GM12878 (cell line): ENCODE data around the gene SYNPR. TPM values are rescaled to one million over a fixed set of nuclear protein-coding genes. Genes with fewer than 3 reads are reported as not detected.

ENCODE experiments used
- ATAC-seq: fragments of 200-7000 bp; cut with Tn5 transposase; 3 replicates; pipeline ENCODE4 v1.9.1; 2020; ENCODE audit warnings: mild to moderate bottlenecking, moderate library complexity
- BruUV-seq: library from RNA; stranded (reverse); fragments of 400-500 nt; replicated peaks from 2 replicates; lab custom pipeline; 2021; lab: Mats Ljungman, UMichigan
- CTCF ChIA-PET: fragments of 300-600 bp; sonication (Branson Sonifier 250); formaldehyde crosslinking; extraction: SDS; loops from one replicate; lab custom pipeline; 2021; ENCODE audit warnings: inconsistent platforms; lab: Yijun Ruan, JAX
- POLR2A ChIA-PET: fragments of 350-600 bp; formaldehyde crosslinking; extraction: SDS; loops from one replicate; lab custom pipeline; 2021; ENCODE audit warnings: inconsistent platforms; lab: Charles Lee
- RAD21 ChIA-PET: fragments of 300-600 bp; sonication (Branson Sonifier 250); formaldehyde crosslinking; loops from one replicate; lab custom pipeline; 2023; ENCODE audit warnings: antibody characterized with exemption; ENCODE audit not compliant: unreplicated experiment; lab: Charles Lee
- SMC1A ChIA-PET: fragments of 300-600 bp; sonication (Branson Sonifier 250); formaldehyde crosslinking; loops from one replicate; lab custom pipeline; 2023; ENCODE audit not compliant: unreplicated experiment, uncharacterized antibody; lab: Charles Lee
- DNase-seq: peaks from one replicate; pipeline ENCODE4 v3.0.0-alpha.2; 2011; ENCODE audit warnings: low read depth, low spot score
- FAIRE-seq: peaks from 3 replicates; lab custom pipeline; 2011; peaks lifted over from hg19 to GRCh38; lab: Jason Lieb, UNC
- H2AFZ ChIP-seq: 2 replicates; pipeline ENCODE4 v1.6.0; 2011; ENCODE audit warnings: low read depth, low read length, control low read depth; ENCODE audit not compliant: control insufficient read depth
- H3K27ac ChIP-seq: 2 replicates; pipeline ENCODE4 v1.5.1; 2011; ENCODE audit warnings: control low read depth; ENCODE audit not compliant: control insufficient read depth, insufficient read depth
- H3K27me3 ChIP-seq, 2 experiments: replicated peaks in 1 of 2; 2 replicates each; pipeline versions ENCODE4 v1.6.0 to v1.6.1; 2011; ENCODE audit warnings: low read length in 1 of 2; ENCODE audit not compliant: control insufficient read depth in 2 of 2, insufficient read depth in 2 of 2
- H3K36me3 ChIP-seq, 2 experiments: 2 replicates each; pipeline ENCODE4 v1.5.1; 2011; ENCODE audit warnings: low read length in 1 of 2; ENCODE audit not compliant: control insufficient read depth in 2 of 2, insufficient read depth in 2 of 2
- H3K4me1 ChIP-seq: 2 replicates; pipeline ENCODE4 v1.6.1; 2011; ENCODE audit warnings: mild to moderate bottlenecking, low read length, moderate library complexity, mixed read lengths; ENCODE audit not compliant: control insufficient read depth, insufficient read depth
- H3K4me2 ChIP-seq: 2 replicates; pipeline ENCODE4 v1.6.0; 2011; ENCODE audit warnings: control low read depth; ENCODE audit not compliant: control insufficient read depth, insufficient read depth
- H3K4me3 ChIP-seq: fragments of 200-600 bp; sonication (generic); 2 replicates; pipeline ENCODE4 v1.5.1; 2016
- H3K79me2 ChIP-seq: 2 replicates; pipeline ENCODE4 v1.6.0; 2011; ENCODE audit warnings: low read length; ENCODE audit not compliant: control insufficient read depth, insufficient read depth
- H3K9ac ChIP-seq: 2 replicates; pipeline ENCODE4 v1.8.0; 2011; ENCODE audit warnings: low read length, control low read depth, mixed read lengths; ENCODE audit not compliant: control insufficient read depth, insufficient read depth
- H3K9me3 ChIP-seq: replicated peaks from 3 replicates; pipeline ENCODE4 v1.5.1; 2011; ENCODE audit warnings: mild to moderate bottlenecking, low read length; ENCODE audit not compliant: control insufficient read depth, insufficient read depth
- H4K20me1 ChIP-seq: 2 replicates; pipeline ENCODE4 v1.6.0; 2011; ENCODE audit not compliant: control insufficient read depth, insufficient read depth
- CBX5 ChIP-seq: sonication (generic); IDR thresholded peaks from 2 replicates; pipeline ENCODE4 v1.6.1; 2016; ENCODE audit warnings: low read depth, moderate library complexity, mild to moderate bottlenecking, inconsistent platforms
- MEF2A ChIP-seq: IDR thresholded peaks from 2 replicates; pipeline ENCODE4 v1.6.1; 2011; ENCODE audit warnings: low read depth, mild to moderate bottlenecking, low read length, moderate library complexity; ENCODE audit not compliant: insufficient read depth
- NFIC ChIP-seq: IDR thresholded peaks from 2 replicates; pipeline ENCODE4 v1.6.1; 2012; ENCODE audit warnings: low read depth, mild to moderate bottlenecking, inconsistent platforms, low read length, moderate library complexity
- WGBS: methylation state at CpG from one replicate; pipeline ENCODE4 v1.1.6; 2016; ENCODE audit warnings: low lambda C conversion rate; ENCODE audit not compliant: insufficient replicate concordance, insufficient coverage; ENCODE audit errors: missing lambda C conversion rate; 5-methylcytosine and 5-hydroxymethylcytosine counted together
- in situ Hi-C: fragments of 300-500 bp; cut with MboI; formaldehyde crosslinking; loops from 9 replicates; pipeline ENCODE4 v1.14.3; 2018; ENCODE audit warnings: mixed read lengths
- intact Hi-C: fragments of 100-400 bp; cut with micrococcal nuclease; formaldehyde crosslinking; loops from one replicate; pipeline ENCODE4 v1.14.2; 2022; ENCODE audit not compliant: unreplicated experiment
- polyA plus RNA-seq, 11 experiments: library from polyadenylated mRNA; depleted of rRNA in 4 of 11; unstranded in 6 of 11; stranded (reverse) in 5 of 11; fragments of >200 nt; fragmentation: Nextera tagmentation in 4 of 11; fragmentation: Illumina TruSeq in 1 of 11; extraction: Ambion mirVana in 4 of 11; extraction: Trizol in 1 of 11; gene quantifications; 1 replicate in 1 of 11; 2 replicates in 10 of 11; pipeline versions ENCODE4 v1.2.1 to v1.2.3, GENCODE V29; 2011 to 2016; ENCODE audit warnings: inconsistent platforms in 2 of 11, missing spikeins in 2 of 11, low read depth in 1 of 11
- total RNA-seq, 4 experiments: library from RNA; depleted of rRNA in 3 of 4; stranded (reverse); fragments of >200 nt in 3 of 4; fragmentation: Illumina TruSeq in 1 of 4; extraction: Trizol in 1 of 4; gene quantifications; 2 replicates each; pipeline versions ENCODE4 v1.2.1 to v1.2.3, GENCODE V29; 2013 to 2021

SYNPR gene
- total and polyA plus RNA-seq, 10 of the 15 experiments (the other 5 are each of a cell fraction or from before 2014, with no cell fraction given): not detected

DNA sequence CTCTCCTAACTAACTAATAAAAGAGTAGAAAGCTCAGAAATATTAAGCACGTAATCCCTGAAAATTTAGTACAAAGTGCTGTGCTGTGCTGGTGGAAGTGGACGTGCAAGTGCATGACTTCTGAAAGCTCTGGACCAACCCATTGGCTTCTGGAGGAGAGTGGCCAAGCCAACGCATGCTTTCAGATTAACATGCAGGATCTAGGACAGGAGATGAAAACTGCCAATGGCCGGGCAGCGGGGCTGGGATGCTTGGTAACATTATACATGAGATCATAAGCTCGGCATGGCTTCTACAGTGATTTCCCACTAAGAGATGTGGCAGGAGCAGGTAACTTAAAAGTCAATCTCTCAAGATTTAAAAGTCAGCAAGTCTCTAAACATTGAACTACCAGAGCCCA is 203.5 kb downstream of the SYNPR start:
- ChIA-PET CTCF (no interaction called here), RAD21 (no interaction called here), POLR2A (no interaction called here), SMC1A (no interaction called here)
- Histone ChIP-seq H3K27ac (no peak overlapping the region), H2AFZ (no peak overlapping the region), H3K36me3 (no peaks in the 10 kb centered on the region), H3K4me1 (no peaks in the 10 kb centered on the region), H3K9ac (no peak overlapping the region), H3K4me3 (no peak overlapping the region), H3K79me2 (no peaks in the 10 kb centered on the region), H4K20me1 (no peaks in the 10 kb centered on the region), H3K9me3 (no peaks in the 10 kb centered on the region), H3K4me2 (no peak overlapping the region), H3K27me3 (no peaks in the 10 kb centered on the region)
- no TSS peak for BruUV-seq
- 29% methylated on average over 6 of the region's 6 CpGs for WGBS
- TF ChIP-seq CBX5: no peak
- DNase-seq (no peak), ATAC-seq (no peak), FAIRE-seq (no peak)
- intact Hi-C loops: no loop called here
- in situ Hi-C loops: no loop called here

DNA sequence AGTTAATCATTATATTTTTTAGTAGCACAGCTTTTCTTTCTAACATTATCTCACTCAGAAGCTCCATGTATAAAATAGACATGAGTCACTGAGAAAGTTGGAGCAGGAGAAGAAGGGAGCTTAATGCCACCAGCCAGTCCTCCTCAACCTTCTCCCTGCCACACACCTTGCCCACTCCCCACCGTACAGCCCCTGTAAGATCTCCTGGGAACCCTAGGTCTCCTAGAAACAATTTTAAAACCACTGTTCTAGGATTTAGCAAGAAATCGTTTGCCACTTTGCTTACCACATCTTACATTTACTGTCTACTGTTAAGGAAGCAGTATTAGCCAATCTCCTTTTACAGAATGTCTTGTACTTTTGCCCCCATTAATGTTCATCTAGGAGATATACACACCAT is 204.2 kb downstream of the SYNPR start:
- no peak for TF ChIP-seq MEF2A
- TF ChIP-seq NFIC: no peak
- H3K4me3 ChIP-seq: no peak overlapping the region
- no peaks in the 10 kb centered on the region for H3K4me1 ChIP-seq
- no peak overlapping the region for H3K4me2 ChIP-seq
- no peaks in the 10 kb centered on the region for H4K20me1 ChIP-seq
- no TSS peak for BruUV-seq
- in situ Hi-C loops: no loop called here
- H2AFZ ChIP-seq: no peak overlapping the region
- RAD21 ChIA-PET: no interaction called here
- FAIRE-seq (no peak), ATAC-seq (no peak), DNase-seq (no peak)
- intact Hi-C loops: no loop called here
- no peak overlapping the region for H3K27ac ChIP-seq
- 19% methylated on average over 2 of the region's 2 CpGs for WGBS
- SMC1A ChIA-PET: no interaction called here
- CTCF ChIA-PET: no interaction called here
- H3K36me3 ChIP-seq: no peaks in the 10 kb centered on the region
- H3K9me3 ChIP-seq: no peaks in the 10 kb centered on the region
- H3K79me2 ChIP-seq: no peaks in the 10 kb centered on the region
- POLR2A ChIA-PET: no interaction called here
- no peaks in the 10 kb centered on the region for H3K27me3 ChIP-seq
- no peak overlapping the region for H3K9ac ChIP-seq
